PFSK-1 (cell line): ENCODE results near the gene FCRL6.

Experiments used
- FOXP2 ChIP-seq: optimal IDR thresholded peaks from 2 replicates; pipeline ENCODE3; 2011; ENCODE audit warnings: borderline replicate concordance, control low read depth, inconsistent platforms; ENCODE audit not compliant: insufficient read depth; ENCODE audit errors: extremely low read length, extremely low read depth
- POLR2AphosphoS5 ChIP-seq: IDR thresholded peaks from 2 replicates; pipeline ENCODE4 v1.6.1; 2012; ENCODE audit warnings: low read depth, mild to moderate bottlenecking, control low read depth, low read length, moderate library complexity

DNA sequence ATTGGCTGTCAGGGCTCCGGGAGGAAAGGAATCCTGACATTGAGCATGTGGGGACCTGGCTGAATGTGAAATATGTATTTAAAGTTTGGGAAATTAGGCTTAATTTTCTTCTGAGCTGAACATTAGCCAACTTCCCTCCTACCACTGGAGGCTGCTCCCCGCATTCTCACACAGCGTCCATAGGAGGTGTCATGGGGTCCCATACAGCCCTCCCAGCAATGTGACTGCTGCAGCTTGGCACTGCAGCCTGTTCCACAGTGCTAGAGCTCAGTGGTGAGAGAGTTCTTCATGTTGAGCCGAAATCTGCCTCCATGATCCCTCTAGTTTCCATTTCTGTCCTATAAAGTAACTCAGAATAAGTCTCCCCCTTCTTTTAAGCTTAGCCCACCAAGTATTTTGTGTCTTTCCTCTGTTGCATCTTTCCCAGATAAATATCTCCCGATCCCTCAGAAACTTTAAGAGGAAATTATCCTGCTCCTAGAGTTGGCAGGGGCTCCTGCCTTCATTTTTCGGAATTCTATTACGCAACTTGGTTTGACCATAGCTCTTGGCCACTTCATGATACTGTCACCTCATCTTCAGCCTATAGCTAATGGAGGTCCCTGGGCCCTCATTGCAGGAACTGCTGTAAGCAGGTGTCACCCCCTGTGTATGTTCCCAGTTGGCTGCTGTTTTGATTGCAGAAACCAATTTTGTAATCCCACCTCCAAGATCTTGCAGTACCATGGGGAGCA, 2.0 kb downstream of the FCRL6 start:
- TF ChIP-seq FOXP2 = no peak
- no peak for TF ChIP-seq POLR2AphosphoS5
